GM23248 (cell line): ENCODE data around the gene TULP4.

Experiments used
- EZH2 ChIP-seq: fragments of 200-600 bp; sonication (generic); IDR thresholded peaks from 2 replicates; pipeline ENCODE4 v1.6.1; 2018; ENCODE audit warnings: antibody characterized with exemption, mild to moderate bottlenecking; ENCODE audit not compliant: insufficient read depth, poor library complexity, severe bottlenecking
- EZH2phosphoT487 ChIP-seq: fragments of 200-600 bp; sonication (generic); IDR thresholded peaks from 2 replicates; pipeline ENCODE4 v1.6.1; 2018; ENCODE audit warnings: antibody characterized with exemption, moderate library complexity, mild to moderate bottlenecking, low read depth; ENCODE audit not compliant: insufficient read depth

DNA sequence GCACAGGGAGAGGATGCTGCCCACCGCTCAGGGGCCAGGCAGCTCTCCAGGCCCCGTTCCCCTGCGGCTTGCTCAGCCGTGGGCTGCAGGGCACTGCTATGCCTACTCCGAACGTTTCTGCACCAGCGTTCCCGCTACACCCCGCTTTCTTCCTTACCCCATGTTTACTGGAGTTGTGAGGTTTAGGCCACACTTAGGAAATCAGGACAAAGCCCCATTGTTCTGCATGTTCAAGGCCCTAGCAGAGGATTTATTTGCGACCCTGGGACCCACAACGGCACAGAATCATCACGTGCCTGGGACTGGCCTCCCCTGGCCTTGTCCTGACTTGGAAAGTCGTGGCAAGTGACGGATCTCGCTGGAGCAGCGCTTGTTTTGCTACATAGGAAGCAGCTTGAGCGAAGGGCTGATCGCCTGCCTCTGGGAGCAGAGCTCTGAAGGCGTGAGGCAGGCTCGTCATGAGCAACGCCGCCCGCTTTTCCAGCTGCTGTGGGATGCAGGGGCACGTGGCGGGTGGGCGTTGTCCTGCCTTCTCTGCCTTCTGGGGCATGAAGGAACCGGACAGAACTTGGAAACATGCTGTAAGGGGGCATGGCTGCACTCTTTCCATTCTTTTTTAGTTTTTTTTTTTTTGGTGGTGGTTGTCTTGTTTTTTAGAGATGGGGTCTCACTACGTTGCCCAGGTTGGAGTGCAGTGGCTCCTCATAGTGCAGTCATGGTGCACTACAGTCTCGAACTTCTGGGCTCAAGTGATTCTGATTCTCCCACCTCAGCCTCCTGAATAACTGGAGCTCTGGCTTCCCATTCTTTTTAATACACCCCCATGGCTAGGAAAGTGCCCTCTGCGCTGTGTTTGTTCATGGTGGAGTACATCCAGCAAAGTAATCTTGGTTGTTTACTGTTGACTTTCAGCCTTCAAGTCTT, 233.0 kb downstream of the TULP4 start:
- TF ChIP-seq EZH2 (no peak), EZH2phosphoT487 (no peak)
